IMR-90 (cell line): ENCODE measurements around the gene MTA2. TPM values are rescaled to one million over a fixed set of nuclear protein-coding genes. Genes with fewer than 3 reads are reported as not detected.

Source experiments
- ATAC-seq: fragments of 200-7000 bp; cut with Tn5 transposase; 2 replicates; pipeline ENCODE4 v1.9.1; 2020; ENCODE audit warnings: low read depth, mild to moderate bottlenecking, moderate library complexity
- BruUV-seq: library from RNA; stranded (reverse); fragments of 400-500 nt; replicated peaks from 2 replicates; lab custom pipeline; 2021; lab: Mats Ljungman, UMichigan
- CTCF ChIA-PET: fragments of 300-600 bp; formaldehyde crosslinking; extraction: SDS; loops from one replicate; lab custom pipeline; 2021; ENCODE audit warnings: antibody characterized with exemption; lab: Yijun Ruan, JAX
- POLR2A ChIA-PET: fragments of 300-600 bp; sonication (Branson Sonifier 250); formaldehyde crosslinking; loops from one replicate; lab custom pipeline; 2022; ENCODE audit warnings: antibody characterized with exemption; ENCODE audit not compliant: unreplicated experiment; lab: Charles Lee
- DNase-seq: peaks from one replicate; pipeline ENCODE4 v3.0.0; 2013
- H2AFZ ChIP-seq: replicated peaks from 2 replicates; pipeline ENCODE3; 2013; ENCODE audit warnings: low read length, mild to moderate bottlenecking; ENCODE audit not compliant: poor library complexity
- H2AK5ac ChIP-seq: 2 replicates; pipeline ENCODE4 v1.6.1; 2013; ENCODE audit warnings: low read depth, low read length, inconsistent platforms
- H2AK9ac ChIP-seq: replicated peaks from 2 replicates; pipeline ENCODE3; 2013; ENCODE audit warnings: mild to moderate bottlenecking, low read depth, low read length, moderate library complexity; ENCODE audit not compliant: poor library complexity
- H2BK120ac ChIP-seq: 2 replicates; pipeline ENCODE4 v1.6.1; 2013; ENCODE audit warnings: low read depth, low read length, inconsistent platforms
- H2BK15ac ChIP-seq: 3 replicates; pipeline ENCODE4 v1.6.1; 2013; ENCODE audit warnings: low read depth, low read length, inconsistent platforms
- H2BK20ac ChIP-seq: 2 replicates; pipeline ENCODE4 v1.6.1; 2013; ENCODE audit warnings: low read depth, mild to moderate bottlenecking, inconsistent platforms, low read length, moderate library complexity
- H2BK5ac ChIP-seq: 2 replicates; pipeline ENCODE4 v1.6.1; 2013; ENCODE audit warnings: mild to moderate bottlenecking, low read depth, low read length, inconsistent platforms; ENCODE audit not compliant: poor library complexity, severe bottlenecking
- H3K14ac ChIP-seq: replicated peaks from 2 replicates; pipeline ENCODE4 v1.6.1; 2013; ENCODE audit warnings: low read depth, low read length, inconsistent platforms
- H3K18ac ChIP-seq: 2 replicates; pipeline ENCODE4 v1.6.1; 2013; ENCODE audit warnings: low read depth, low read length, control low read depth
- H3K23ac ChIP-seq: 2 replicates; pipeline ENCODE4 v1.6.1; 2013; ENCODE audit warnings: low read depth, low read length, inconsistent platforms
- H3K27ac ChIP-seq: 2 replicates; pipeline ENCODE4 v1.5.1; 2013; ENCODE audit warnings: mild to moderate bottlenecking, control low read depth, low read length; ENCODE audit not compliant: insufficient read depth
- H3K27me3 ChIP-seq: 2 replicates; pipeline ENCODE4 v1.6.1; 2013; ENCODE audit warnings: low read length; ENCODE audit not compliant: control insufficient read depth, insufficient read depth
- H3K36me3 ChIP-seq: 2 replicates; pipeline ENCODE4 v1.6.1; 2013; ENCODE audit warnings: low read length, mixed read lengths; ENCODE audit not compliant: control insufficient read depth, insufficient read depth
- H3K4ac ChIP-seq: 2 replicates; pipeline ENCODE4 v1.6.1; 2013; ENCODE audit warnings: low read depth, low read length, inconsistent platforms
- H3K4me1 ChIP-seq: 2 replicates; pipeline ENCODE4 v1.6.1; 2013; ENCODE audit warnings: low read length, mixed read lengths; ENCODE audit not compliant: control insufficient read depth, insufficient read depth
- H3K4me2 ChIP-seq: 2 replicates; pipeline ENCODE4 v1.6.1; 2013; ENCODE audit warnings: low read depth, mild to moderate bottlenecking, control low read depth, low read length, moderate library complexity
- H3K4me3 ChIP-seq: 2 replicates; pipeline ENCODE4 v1.5.1; 2013; ENCODE audit warnings: low read depth, mild to moderate bottlenecking, control low read depth, low read length, moderate library complexity; ENCODE audit not compliant: insufficient read depth
- H3K56ac ChIP-seq: 2 replicates; pipeline ENCODE4 v1.6.1; 2013; ENCODE audit warnings: low read length, inconsistent platforms; ENCODE audit not compliant: insufficient read depth; ENCODE audit errors: extremely low read depth
- H3K79me1 ChIP-seq, 2 experiments: 2 replicates each; pipeline ENCODE4 v1.6.1; 2013; ENCODE audit warnings: low read length in 2 of 2, inconsistent platforms in 1 of 2, low read depth in 1 of 2
- H3K9ac ChIP-seq: 2 replicates; pipeline ENCODE4 v1.6.1; 2013; ENCODE audit warnings: low read depth, low read length, control low read depth
- H3K9me1 ChIP-seq: 2 replicates; pipeline ENCODE4 v1.6.1; 2013; ENCODE audit warnings: low read length, inconsistent platforms; ENCODE audit not compliant: insufficient read depth
- H3K9me3 ChIP-seq: 2 replicates; pipeline ENCODE4 v1.6.1; 2013; ENCODE audit warnings: low read length; ENCODE audit not compliant: control insufficient read depth, insufficient read depth
- H4K20me1 ChIP-seq: 2 replicates; pipeline ENCODE4 v1.6.1; 2013; ENCODE audit warnings: low read length, inconsistent platforms; ENCODE audit not compliant: insufficient read depth
- H4K5ac ChIP-seq: 2 replicates; pipeline ENCODE4 v1.6.1; 2013; ENCODE audit warnings: mild to moderate bottlenecking, low read depth, low read length, control low read depth
- H4K8ac ChIP-seq, 2 experiments: 2 replicates each; pipeline ENCODE4 v1.6.1; 2013; ENCODE audit warnings: low read depth in 2 of 2, low read length in 2 of 2, control low read depth in 1 of 2, inconsistent platforms in 1 of 2
- H4K91ac ChIP-seq: 2 replicates; pipeline ENCODE4 v1.6.1; 2013; ENCODE audit warnings: low read depth, low read length, inconsistent platforms; ENCODE audit not compliant: insufficient read depth
- CEBPB ChIP-seq: IDR thresholded peaks from 2 replicates; pipeline ENCODE4 v1.6.1; 2012; ENCODE audit warnings: low read depth, low read length, improper control_type of control experiment
- CHD1 ChIP-seq: IDR thresholded peaks from 2 replicates; pipeline ENCODE4 v1.6.1; 2012; ENCODE audit warnings: low read depth, low read length, improper control_type of control experiment
- MAFK ChIP-seq: IDR thresholded peaks from 2 replicates; pipeline ENCODE4 v1.6.1; 2012; ENCODE audit warnings: low read depth, low read length, improper control_type of control experiment
- MAZ ChIP-seq: IDR thresholded peaks from 2 replicates; pipeline ENCODE4 v1.6.1; 2012; ENCODE audit warnings: low read depth, mild to moderate bottlenecking, low read length, improper control_type of control experiment, moderate library complexity, borderline replicate concordance
- MXI1 ChIP-seq: IDR thresholded peaks from 2 replicates; pipeline ENCODE4 v1.6.1; 2012; ENCODE audit warnings: low read depth, mild to moderate bottlenecking, low read length, moderate library complexity, borderline replicate concordance
- POLR2A ChIP-seq: IDR thresholded peaks from 2 replicates; pipeline ENCODE4 v1.6.1; 2012; ENCODE audit warnings: mild to moderate bottlenecking, low read depth, low read length
- RFX5 ChIP-seq: IDR thresholded peaks from 2 replicates; pipeline ENCODE4 v1.8.0; 2012; ENCODE audit warnings: low read depth, mild to moderate bottlenecking, low read length, moderate library complexity
- WGBS, 2 experiments: methylation state at CpG; one replicate each; pipeline versions ENCODE4 v1.1.5 to v1.1.7; 2013; ENCODE audit warnings: missing lambda C conversion rate in 2 of 2; ENCODE audit not compliant: insufficient read length in 1 of 2; ENCODE audit errors: extremely low coverage in 2 of 2; 5-methylcytosine and 5-hydroxymethylcytosine counted together
- dilution Hi-C: fragments of 300-500 bp; cut with HindIII; formaldehyde crosslinking; loops from one replicate; pipeline ENCODE4 v1.14.3; 2018; ENCODE audit warnings: low sequenced_read_pairs; ENCODE audit not compliant: unreplicated experiment
- in situ Hi-C: fragments of 300-500 bp; cut with MboI; formaldehyde crosslinking; loops from 3 replicates; pipeline ENCODE4 v1.14.3; 2019; ENCODE audit warnings: low sequenced_read_pairs, inconsistent platforms, mixed read lengths
- intact Hi-C: fragments of 100-400 bp; cut with micrococcal nuclease; formaldehyde crosslinking; loops from 2 replicates; pipeline ENCODE4 v1.10.0; 2022
- polyA plus RNA-seq, 3 experiments: library from polyadenylated mRNA; depleted of rRNA; stranded (reverse); fragments of >200 nt; gene quantifications; 2 replicates each; pipeline ENCODE4 v1.2.3, GENCODE V29; 2012; ENCODE audit warnings: low replicate concordance in 1 of 3
- total RNA-seq: library from RNA; depleted of rRNA; stranded (reverse); fragments of >200 nt; gene quantifications from 2 replicates; pipeline ENCODE4 v1.2.3, GENCODE V29; 2012
- TF ChIP-seq, protein P1 (sequence below): fragments of 150-350 bp; IDR thresholded peaks from 2 replicates; pipeline ENCODE4 v1.6.1; 2016; ENCODE audit warnings: low read depth, mild to moderate bottlenecking, low read length, moderate library complexity, borderline replicate concordance

Gene MTA2
- total and polyA plus RNA-seq, 2 of the 4 experiments (the other 2 are of a cell fraction) = 34.8 to 136 TPM

DNA sequence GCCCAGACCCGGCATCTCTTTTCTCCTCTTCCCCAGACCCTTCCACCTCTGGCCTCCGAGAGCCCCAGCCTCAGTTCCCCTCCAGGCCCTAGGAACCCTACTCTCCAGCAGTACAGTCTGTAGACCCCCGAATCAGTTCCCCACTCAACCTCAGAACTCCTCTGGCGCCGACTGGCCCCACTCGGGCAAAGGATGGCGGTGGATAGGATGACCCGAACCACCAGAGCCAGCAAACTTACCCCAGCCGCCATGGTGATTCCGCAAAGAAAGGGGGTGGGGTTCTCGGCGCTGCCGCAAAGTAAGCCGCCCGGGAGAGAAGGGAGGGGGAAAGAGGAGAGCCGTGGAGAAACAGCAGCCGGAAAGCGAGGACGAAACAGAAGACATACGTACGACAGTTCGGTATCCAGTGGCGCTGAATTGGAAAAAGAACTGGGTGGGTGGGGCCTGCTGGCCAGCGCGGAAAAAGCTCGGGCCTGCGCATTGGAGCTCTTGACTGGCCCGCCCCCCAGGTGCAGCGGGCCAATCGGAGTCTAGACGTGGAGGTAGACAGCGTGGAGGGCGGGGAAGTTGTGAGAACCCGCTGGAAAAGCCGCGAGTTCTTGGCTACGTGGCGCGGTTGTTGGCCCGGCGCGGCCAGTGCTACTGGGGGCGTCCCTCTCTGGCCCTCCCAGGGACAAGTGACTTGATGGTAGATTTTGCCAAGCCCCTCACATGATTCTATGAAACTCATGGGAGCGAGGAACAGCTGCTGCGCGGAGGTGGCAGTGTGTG, 27.9 kb downstream of the MTA2 start, which contains the start of gene EEF1G:
Gene EEF1G, minus strand, starts transcription at position 300 of the 771 bp plus-strand sequence. Its CDS starts 49 bp downstream, at position 251.
- Histone ChIP-seq H2AK9ac (peak within 1 kb of the TSS; percentile 100), H3K18ac (peak within 1 kb of the TSS; percentile 80), H3K9ac (peak within 1 kb of the TSS; percentile 96), H2BK5ac (peak within 1 kb of the TSS; percentile 91), H3K4me3 (peak within 1 kb of the TSS; percentile 74), H3K79me1 (peaks cover 18 to 74% of the 10 kb centered on the region in 2 experiments), H3K9me1 (peaks cover 11% of the 10 kb centered on the region), H3K9me3 (no peaks in the 10 kb centered on the region), H3K14ac (peak within 1 kb of the TSS; percentile 100), H4K20me1 (peaks cover 41% of the 10 kb centered on the region), H2BK20ac (no peak within 1 kb of the TSS), H4K5ac (peak within 1 kb of the TSS; percentile 84), H3K36me3 (peaks cover 48% of the 10 kb centered on the region), H3K23ac (peak within 1 kb of the TSS; percentile 99), H3K56ac (peak within 1 kb of the TSS; percentile 98), H3K4me1 (peaks cover 12% of the 10 kb centered on the region), H3K27ac (peak within 1 kb of the TSS; percentile 91), H4K91ac (peak within 1 kb of the TSS; percentile 98), H2AFZ (peak within 1 kb of the TSS; percentile 91), H3K27me3 (no peaks in the 10 kb centered on the region), H2BK15ac (peak within 1 kb of the TSS; percentile 45; the same call in 1 of the 3 replicates), H3K4me2 (peak within 1 kb of the TSS; percentile 90), H3K4ac (peak within 1 kb of the TSS; percentile 99), H4K8ac (peak within 1 kb of the TSS; percentile 97 to 99), H2BK120ac (peak within 1 kb of the TSS; percentile 69), H2AK5ac (peak within 1 kb of the TSS; percentile 96)
- ChIA-PET CTCF (interaction anchor here (0.6 to 1.5 kb wide), 3 partner anchors 13 to 116 kb away, joined by 3 to 8 read pairs (median 3); partner anchors contain the start of gene LRRN4CL), POLR2A (interaction anchor here (0.5 to 1.6 kb wide), 13 partner anchors 9 to 173 kb away, joined by 3 to 15 read pairs (median 3); partner anchors contain the start of genes C11orf98, CSKMT, GANAB and LRRN4CL)
- DNase-seq (peak; percentile 100), ATAC-seq (peak; percentile 95)
- no TSS peak for BruUV-seq
- TF ChIP-seq POLR2A (peak; percentile 94), MXI1 (peak; percentile 74; the same call in 1 of the 2 replicates), CEBPB (0 out of 2 replicates have a peak, but pooled peaks have one; percentile 1), RFX5 (no peak), CHD1 (no peak), MAZ (peak; percentile 96), MAFK (no peak)
- TF ChIP-seq, protein P1, sequence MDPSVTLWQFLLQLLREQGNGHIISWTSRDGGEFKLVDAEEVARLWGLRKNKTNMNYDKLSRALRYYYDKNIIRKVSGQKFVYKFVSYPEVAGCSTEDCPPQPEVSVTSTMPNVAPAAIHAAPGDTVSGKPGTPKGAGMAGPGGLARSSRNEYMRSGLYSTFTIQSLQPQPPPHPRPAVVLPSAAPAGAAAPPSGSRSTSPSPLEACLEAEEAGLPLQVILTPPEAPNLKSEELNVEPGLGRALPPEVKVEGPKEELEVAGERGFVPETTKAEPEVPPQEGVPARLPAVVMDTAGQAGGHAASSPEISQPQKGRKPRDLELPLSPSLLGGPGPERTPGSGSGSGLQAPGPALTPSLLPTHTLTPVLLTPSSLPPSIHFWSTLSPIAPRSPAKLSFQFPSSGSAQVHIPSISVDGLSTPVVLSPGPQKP = no peak
- dilution Hi-C loops (no loop called here), in situ Hi-C loops (no loop called here), intact Hi-C loops (no loop called here)
- WGBS, 2 experiments = 0% methylated on average over 23 of the region's 46 CpGs; no CpG with 5 or more reads in 1 of the 2 experiments
